LNCaP clone FGC (cell line): ENCODE data around the gene FASN.
A peak's percentile ranks its signal among the peaks of the same experiment; 100 is the strongest.

Source experiments
- DNase-seq: peaks from one replicate; pipeline ENCODE4 v3.0.0-alpha.2; 2011; ENCODE audit warnings: low read depth
- H3K4me3 ChIP-seq: 2 replicates; pipeline ENCODE4 v1.5.1; 2011; ENCODE audit warnings: mild to moderate bottlenecking, low read depth, low read length, control low read depth
- CTCF ChIP-seq: IDR thresholded peaks from 2 replicates; pipeline ENCODE4 v1.5.1; 2012; ENCODE audit warnings: mild to moderate bottlenecking; ENCODE audit not compliant: control insufficient read depth, insufficient read depth; ENCODE audit errors: extremely low read depth

Gene FASN

GRCh38 chr17:82076785-82077591 is 21.0 kb downstream of the FASN start:
- no peak for TF ChIP-seq CTCF
- no peak for DNase-seq
- no peak overlapping the region for H3K4me3 ChIP-seq

GRCh38 chr17:82076018-82076784 is 21.8 kb downstream of the FASN start:
- TF ChIP-seq CTCF = no peak
- DNase-seq = no peak
- H3K4me3 ChIP-seq = no peak overlapping the region

GRCh38 chr17:82073446-82073845 is 24.6 kb downstream of the FASN start:
- no peak for TF ChIP-seq CTCF
- no peak overlapping the region for H3K4me3 ChIP-seq
- DNase-seq = no peak

GRCh38 chr17:82072827-82073226 is 25.2 kb downstream of the FASN start:
- no peak for DNase-seq
- TF ChIP-seq CTCF = no peak
- H3K4me3 ChIP-seq = no peak overlapping the region

- no peak for TF ChIP-seq CTCF
- DNase-seq = no peak
- H3K4me3 ChIP-seq = no peak overlapping the region
These were observed 27.4 kb downstream of the FASN start for GRCh38 chr17:82070611-82071010.

GRCh38 chr17:82065638-82066303 is 32.3 kb downstream of the FASN start, which contains the start of gene DUS1L:
Gene DUS1L (minus strand): TSS chr17:82065804. CDS start chr17:82065059, 745 bp downstream.
- H3K4me3 ChIP-seq = peak within 1 kb of the TSS; percentile 74
- no peak for TF ChIP-seq CTCF
- DNase-seq = no peak
